ENCODE measurements around the gene PHACTR1.

The PHACTR1 gene

DNA sequence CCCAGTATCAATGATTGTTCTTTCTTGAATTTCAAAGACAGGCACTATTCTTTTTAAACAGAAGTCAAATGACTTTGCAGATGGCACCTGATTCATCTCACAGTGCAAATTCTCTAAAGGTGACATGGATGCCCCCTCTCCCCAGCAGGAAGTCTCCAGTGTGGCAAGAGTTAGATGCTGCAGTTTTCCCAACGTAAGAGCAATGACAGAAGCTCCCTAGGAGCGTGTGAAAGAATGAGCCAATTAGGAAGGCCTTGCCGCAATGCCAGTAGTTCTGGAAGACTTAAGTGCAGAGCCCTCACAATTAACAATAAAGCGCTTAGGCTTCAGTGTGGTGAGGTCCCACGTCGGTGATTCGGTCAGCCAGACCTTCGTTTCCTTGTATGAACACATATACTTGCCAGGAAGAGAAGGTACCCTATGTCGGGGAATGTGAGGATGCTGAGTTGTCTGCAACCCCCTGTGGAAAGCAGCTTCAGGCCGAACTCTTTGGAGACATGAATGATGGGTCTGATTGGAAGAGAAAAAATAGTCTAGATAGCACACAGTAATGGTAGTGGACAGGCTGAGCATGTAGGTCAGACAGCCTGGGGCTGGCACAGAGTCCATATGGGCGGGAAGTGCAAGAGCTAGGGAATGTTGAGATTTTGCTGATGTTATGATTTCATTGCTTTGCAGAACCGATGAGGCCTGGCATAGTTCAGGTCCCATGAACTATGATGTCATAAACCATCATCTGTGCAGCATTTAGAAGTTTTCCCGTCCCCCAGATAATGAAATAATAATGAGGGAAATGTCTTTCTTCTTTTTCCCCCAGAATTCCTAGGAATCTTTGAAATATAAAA lies 132.6 kb downstream of the PHACTR1 start:
- TF ChIP-seq, protein P1, sequence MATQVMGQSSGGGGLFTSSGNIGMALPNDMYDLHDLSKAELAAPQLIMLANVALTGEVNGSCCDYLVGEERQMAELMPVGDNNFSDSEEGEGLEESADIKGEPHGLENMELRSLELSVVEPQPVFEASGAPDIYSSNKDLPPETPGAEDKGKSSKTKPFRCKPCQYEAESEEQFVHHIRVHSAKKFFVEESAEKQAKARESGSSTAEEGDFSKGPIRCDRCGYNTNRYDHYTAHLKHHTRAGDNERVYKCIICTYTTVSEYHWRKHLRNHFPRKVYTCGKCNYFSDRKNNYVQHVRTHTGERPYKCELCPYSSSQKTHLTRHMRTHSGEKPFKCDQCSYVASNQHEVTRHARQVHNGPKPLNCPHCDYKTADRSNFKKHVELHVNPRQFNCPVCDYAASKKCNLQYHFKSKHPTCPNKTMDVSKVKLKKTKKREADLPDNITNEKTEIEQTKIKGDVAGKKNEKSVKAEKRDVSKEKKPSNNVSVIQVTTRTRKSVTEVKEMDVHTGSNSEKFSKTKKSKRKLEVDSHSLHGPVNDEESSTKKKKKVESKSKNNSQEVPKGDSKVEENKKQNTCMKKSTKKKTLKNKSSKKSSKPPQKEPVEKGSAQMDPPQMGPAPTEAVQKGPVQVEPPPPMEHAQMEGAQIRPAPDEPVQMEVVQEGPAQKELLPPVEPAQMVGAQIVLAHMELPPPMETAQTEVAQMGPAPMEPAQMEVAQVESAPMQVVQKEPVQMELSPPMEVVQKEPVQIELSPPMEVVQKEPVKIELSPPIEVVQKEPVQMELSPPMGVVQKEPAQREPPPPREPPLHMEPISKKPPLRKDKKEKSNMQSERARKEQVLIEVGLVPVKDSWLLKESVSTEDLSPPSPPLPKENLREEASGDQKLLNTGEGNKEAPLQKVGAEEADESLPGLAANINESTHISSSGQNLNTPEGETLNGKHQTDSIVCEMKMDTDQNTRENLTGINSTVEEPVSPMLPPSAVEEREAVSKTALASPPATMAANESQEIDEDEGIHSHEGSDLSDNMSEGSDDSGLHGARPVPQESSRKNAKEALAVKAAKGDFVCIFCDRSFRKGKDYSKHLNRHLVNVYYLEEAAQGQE (IDR thresholded peaks at IDR 0.05; ENCODE audit: insufficient replicate concordance, low read depth), result no peak
- TF ChIP-seq GABPA (IDR thresholded peaks at IDR 0.05; ENCODE audit: low read depth) (no peak), SPI1 (IDR thresholded peaks at IDR 0.05; ENCODE audit: borderline replicate concordance, low read depth) (no peak)
- DNase-seq (ENCODE audit: low read depth in 1 of 2, low spot score in 1 of 2), result no peak
- Histone ChIP-seq H3K27ac (replicated peaks) (no peak overlapping the region), H3K4me3 (replicated peaks; ENCODE audit: insufficient read depth, low read length) (no peak overlapping the region), H3K27me3 (ENCODE audit: insufficient read depth, poor library complexity, severe bottlenecking) (peaks cover 4% of the 10 kb centered on the region)

DNA sequence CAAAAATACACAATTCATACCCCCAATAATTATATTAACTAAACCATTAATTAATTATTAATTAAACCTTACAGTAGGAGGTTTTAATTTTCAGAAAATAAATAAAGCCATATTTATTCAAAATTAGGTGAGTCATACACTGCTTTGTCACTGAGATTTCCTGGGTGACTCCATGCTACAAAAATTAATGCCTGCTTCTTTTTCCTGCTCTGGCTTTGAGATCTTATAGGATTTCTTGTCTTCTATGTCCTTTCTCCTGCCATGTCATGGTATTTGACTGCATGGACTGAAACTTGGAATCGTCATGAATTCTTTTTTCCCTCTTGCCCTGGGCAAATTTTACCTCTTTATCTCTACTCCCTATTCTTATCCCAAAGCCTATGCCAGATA lies 133.2 kb downstream of the PHACTR1 start:
- Histone ChIP-seq H3K4me3 (replicated peaks; ENCODE audit: insufficient read depth, low read length) (no peak overlapping the region), H3K27me3 (ENCODE audit: insufficient read depth, poor library complexity, severe bottlenecking) (peaks cover 4% of the 10 kb centered on the region), H3K27ac (replicated peaks) (no peak overlapping the region)
- no peak for DNase-seq (ENCODE audit: low read depth in 1 of 2, low spot score in 1 of 2)
- TF ChIP-seq, protein P2, sequence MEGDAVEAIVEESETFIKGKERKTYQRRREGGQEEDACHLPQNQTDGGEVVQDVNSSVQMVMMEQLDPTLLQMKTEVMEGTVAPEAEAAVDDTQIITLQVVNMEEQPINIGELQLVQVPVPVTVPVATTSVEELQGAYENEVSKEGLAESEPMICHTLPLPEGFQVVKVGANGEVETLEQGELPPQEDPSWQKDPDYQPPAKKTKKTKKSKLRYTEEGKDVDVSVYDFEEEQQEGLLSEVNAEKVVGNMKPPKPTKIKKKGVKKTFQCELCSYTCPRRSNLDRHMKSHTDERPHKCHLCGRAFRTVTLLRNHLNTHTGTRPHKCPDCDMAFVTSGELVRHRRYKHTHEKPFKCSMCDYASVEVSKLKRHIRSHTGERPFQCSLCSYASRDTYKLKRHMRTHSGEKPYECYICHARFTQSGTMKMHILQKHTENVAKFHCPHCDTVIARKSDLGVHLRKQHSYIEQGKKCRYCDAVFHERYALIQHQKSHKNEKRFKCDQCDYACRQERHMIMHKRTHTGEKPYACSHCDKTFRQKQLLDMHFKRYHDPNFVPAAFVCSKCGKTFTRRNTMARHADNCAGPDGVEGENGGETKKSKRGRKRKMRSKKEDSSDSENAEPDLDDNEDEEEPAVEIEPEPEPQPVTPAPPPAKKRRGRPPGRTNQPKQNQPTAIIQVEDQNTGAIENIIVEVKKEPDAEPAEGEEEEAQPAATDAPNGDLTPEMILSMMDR (IDR thresholded peaks at IDR 0.05; ENCODE audit: insufficient read depth, low read length), result no peak
- TF ChIP-seq, protein P1 (IDR thresholded peaks at IDR 0.05; ENCODE audit: insufficient replicate concordance, low read depth), result no peak
- TF ChIP-seq GABPA (IDR thresholded peaks at IDR 0.05; ENCODE audit: low read depth), result no peak
- no peak for TF ChIP-seq SPI1 (IDR thresholded peaks at IDR 0.05; ENCODE audit: borderline replicate concordance, low read depth)
- TF ChIP-seq POLR2AphosphoS5 (IDR thresholded peaks at IDR 0.05; ENCODE audit: low read depth), result no peak

DNA sequence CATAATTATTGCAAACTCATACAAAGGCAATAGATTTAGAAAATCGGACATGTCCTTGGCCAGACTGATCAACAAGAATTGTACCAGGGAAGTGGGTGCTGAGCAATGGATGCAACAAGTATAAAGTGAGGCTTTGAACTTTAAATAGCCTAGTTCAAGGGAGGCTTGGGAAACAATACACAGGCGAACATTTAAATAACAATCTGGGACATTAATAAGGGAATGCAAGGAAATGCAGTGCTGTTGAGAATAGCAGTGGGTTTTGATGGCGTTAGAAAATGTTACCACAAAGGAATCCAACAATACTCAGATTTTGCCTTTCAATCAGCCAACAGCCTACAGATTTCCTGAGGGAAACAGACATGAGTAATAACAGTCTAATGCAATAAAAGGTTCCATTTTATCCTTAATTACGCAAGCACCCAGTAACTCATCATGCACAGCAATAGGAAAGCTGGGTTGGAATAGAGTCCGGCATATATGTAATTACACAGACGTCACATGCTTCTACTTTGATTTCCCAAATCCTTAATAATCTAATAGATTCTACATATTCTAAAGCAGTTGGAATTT lies 134.6 kb downstream of the PHACTR1 start:
- H3K4me3 ChIP-seq (replicated peaks; ENCODE audit: insufficient read depth, low read length), result no peak overlapping the region
- no peak overlapping the region for H3K27ac ChIP-seq (replicated peaks)
- TF ChIP-seq, protein P2 (IDR thresholded peaks at IDR 0.05; ENCODE audit: insufficient read depth, low read length), result no peak
- TF ChIP-seq SPI1 (IDR thresholded peaks at IDR 0.05; ENCODE audit: borderline replicate concordance, low read depth), result no peak
- no peak for TF ChIP-seq GABPA (IDR thresholded peaks at IDR 0.05; ENCODE audit: low read depth)
- TF ChIP-seq, protein P1 (IDR thresholded peaks at IDR 0.05; ENCODE audit: insufficient replicate concordance, low read depth), result no peak
- TF ChIP-seq POLR2AphosphoS5 (IDR thresholded peaks at IDR 0.05; ENCODE audit: low read depth), result no peak
- H3K27me3 ChIP-seq (ENCODE audit: insufficient read depth, poor library complexity, severe bottlenecking), result peaks cover 4% of the 10 kb centered on the region
- no peak for DNase-seq (ENCODE audit: low read depth in 1 of 2, low spot score in 1 of 2)
